ENCODE measurements around the gene NANOS1. TPM values are rescaled to one million over a fixed set of nuclear protein-coding genes. Genes with fewer than 3 reads are reported as not detected.

The NANOS1 gene
- polyA plus RNA-seq, 1 donor, result 1.9 TPM

DNA sequence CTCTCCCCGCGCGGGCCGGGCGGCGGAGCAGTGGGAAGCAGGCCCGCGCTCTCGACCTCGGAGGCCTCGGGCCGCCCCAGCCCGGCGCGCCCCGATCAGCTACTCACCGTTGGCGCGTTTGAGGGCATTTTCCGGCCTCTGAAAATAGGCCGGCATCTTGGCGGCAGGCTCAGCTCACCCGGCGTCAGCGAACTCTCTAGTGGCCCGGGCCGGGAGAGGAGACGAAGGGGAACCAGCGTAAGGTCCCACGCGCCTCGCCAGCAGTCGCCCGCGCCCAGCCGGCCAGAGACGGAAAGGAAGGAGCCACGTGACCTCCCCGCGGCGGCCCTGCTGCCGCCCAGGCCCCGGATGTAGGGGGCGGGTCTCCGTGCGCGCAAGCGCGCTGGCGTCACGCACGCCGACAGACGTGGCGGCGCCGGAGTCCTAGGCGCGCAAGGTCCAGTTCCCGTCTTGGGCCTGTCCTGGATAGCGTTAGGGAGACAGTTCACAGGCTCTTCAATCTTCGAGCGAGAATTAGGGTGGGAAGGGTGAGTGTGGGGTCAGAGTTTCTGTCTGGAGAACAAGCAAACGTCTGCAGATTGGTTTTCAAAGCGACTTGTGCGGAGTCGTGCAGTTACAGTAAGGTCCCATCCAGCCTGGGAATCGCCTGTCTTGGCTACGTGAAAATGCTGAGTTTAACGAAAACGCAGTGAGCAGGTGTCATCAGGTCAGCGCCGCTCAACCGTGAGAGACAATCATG is 51.2 kb downstream of the NANOS1 start, which contains the start of gene EIF3A:
TSS of gene EIF3A (minus strand) at position 297 of the 739 bp plus-strand sequence. CDS start at position 156, 141 bp downstream.
- Histone ChIP-seq H3K4me3 (ENCODE audit: low read length) (peak within 1 kb of the TSS; percentile 96), H3K27me3 (ENCODE audit: control insufficient read depth, insufficient read depth, low read length) (no peaks in the 10 kb centered on the region), H3K4me1 (ENCODE audit: control insufficient read depth, insufficient read depth, low read length) (peaks cover 7% of the 10 kb centered on the region), H3K9me3 (ENCODE audit: control insufficient read depth, low read depth, low read length) (no peaks in the 10 kb centered on the region), H3K36me3 (ENCODE audit: control insufficient read depth, insufficient read depth, low read length) (peaks cover 4% of the 10 kb centered on the region), H3K27ac (ENCODE audit: low read length) (peak within 1 kb of the TSS; percentile 94)
- DNase-seq, result peak; percentile 95 to 96
- WGBS (ENCODE audit: insufficient coverage, low lambda C conversion rate), result no CpG with 5 or more reads among the region's 74 CpGs

Other genes starting within 250 kb of the NANOS1 start
- 147 TPM for gene EIF3A, start 51.1 kb downstream of the NANOS1 start, polyA plus RNA-seq
- 62.5 TPM for gene DENND10, start 74.4 kb downstream of the NANOS1 start, polyA plus RNA-seq
- gene SFXN4, start 136.0 kb downstream of the NANOS1 start, polyA plus RNA-seq, result 39.1 TPM
- 194 TPM for gene PRDX3, start 149.1 kb downstream of the NANOS1 start, polyA plus RNA-seq
- gene GRK5, start 177.9 kb downstream of the NANOS1 start, polyA plus RNA-seq, result 38.8 TPM

All from large intestine (tissue), 3 donors.